Measurements from ENCODE around the gene C3.

The C3 gene

GRCh38 chr19:6743714-6744380 is 23.4 kb upstream of the C3 start:
- no peak overlapping the region for H3K9ac ChIP-seq (ENCODE audit: low read depth, low read length)
- peak overlapping the region; percentile 44 for H3K27ac ChIP-seq (ENCODE audit: low read depth, low read length)
- peaks cover 26% of the 10 kb centered on the region for H3K4me1 ChIP-seq (ENCODE audit: control insufficient read depth, insufficient read depth, low read length)
- peaks cover 63% of the 10 kb centered on the region for H3K36me3 ChIP-seq (ENCODE audit: control insufficient read depth, insufficient read depth, low read length)
- no peaks in the 10 kb centered on the region; the same call in 1 of the 2 replicates for H3K9me3 ChIP-seq (ENCODE audit: control insufficient read depth, insufficient read depth, low read length)
- H3K4me3 ChIP-seq (ENCODE audit: low read depth, low read length): no peak overlapping the region
- H3K27me3 ChIP-seq (ENCODE audit: control insufficient read depth, insufficient read depth, low read length): no peaks in the 10 kb centered on the region

- no peak overlapping the region for H3K9ac ChIP-seq (ENCODE audit: low read depth, low read length)
- H3K4me1 ChIP-seq (ENCODE audit: control insufficient read depth, insufficient read depth, low read length): peaks cover 33% of the 10 kb centered on the region
- H3K36me3 ChIP-seq (ENCODE audit: control insufficient read depth, insufficient read depth, low read length): peaks cover 55% of the 10 kb centered on the region
Observed at GRCh38 chr19:6743066-6743465, 22.6 kb upstream of the C3 start.

GRCh38 chr19:6740589-6741343 is 20.3 kb upstream of the C3 start:
- peak overlapping the region; percentile 34 for H3K9ac ChIP-seq (ENCODE audit: low read depth, low read length)
- H3K36me3 ChIP-seq (ENCODE audit: control insufficient read depth, insufficient read depth, low read length): peaks cover 33% of the 10 kb centered on the region
- H3K4me3 ChIP-seq (ENCODE audit: low read depth, low read length): peak overlapping the region; percentile 73
- no peaks in the 10 kb centered on the region for H3K9me3 ChIP-seq (ENCODE audit: control insufficient read depth, insufficient read depth, low read length)
- peaks cover 41% of the 10 kb centered on the region for H3K4me1 ChIP-seq (ENCODE audit: control insufficient read depth, insufficient read depth, low read length)
- H3K27ac ChIP-seq (ENCODE audit: low read depth, low read length): peak overlapping the region; percentile 80
- no peaks in the 10 kb centered on the region for H3K27me3 ChIP-seq (ENCODE audit: control insufficient read depth, insufficient read depth, low read length)

More at GRCh38 chr19:6743066-6743465, 22.6 kb upstream of the C3 start:
- Histone ChIP-seq H3K9me3 (ENCODE audit: control insufficient read depth, insufficient read depth, low read length) (no peaks in the 10 kb centered on the region; the same call in 1 of the 2 replicates), H3K4me3 (ENCODE audit: low read depth, low read length) (no peak overlapping the region), H3K27me3 (ENCODE audit: control insufficient read depth, insufficient read depth, low read length) (no peaks in the 10 kb centered on the region), H3K27ac (ENCODE audit: low read depth, low read length) (peak overlapping the region; percentile 44)

- peaks cover 47% of the 10 kb centered on the region for H3K4me1 ChIP-seq (ENCODE audit: control insufficient read depth, insufficient read depth, low read length)
- peak overlapping the region; percentile 80 for H3K27ac ChIP-seq (ENCODE audit: low read depth, low read length)
- no peaks in the 10 kb centered on the region for H3K9me3 ChIP-seq (ENCODE audit: control insufficient read depth, insufficient read depth, low read length)
- H3K9ac ChIP-seq (ENCODE audit: low read depth, low read length): peak overlapping the region; percentile 51
- peak overlapping the region; percentile 73 for H3K4me3 ChIP-seq (ENCODE audit: low read depth, low read length)
- peaks cover 26% of the 10 kb centered on the region for H3K36me3 ChIP-seq (ENCODE audit: control insufficient read depth, insufficient read depth, low read length)
- H3K27me3 ChIP-seq (ENCODE audit: control insufficient read depth, insufficient read depth, low read length): no peaks in the 10 kb centered on the region
Observed at GRCh38 chr19:6739883-6740588, 19.6 kb upstream of the C3 start.

GRCh38 chr19:6739390-6739882 is 19.0 kb upstream of the C3 start, which contains the start of gene TRIP10:
TSS of gene TRIP10 (plus strand) at chr19:6739680. CDS start at chr19:6739762, 82 bp downstream.
- Histone ChIP-seq H3K9ac (ENCODE audit: low read depth, low read length) (peak within 1 kb of the TSS; percentile 51), H3K27ac (ENCODE audit: low read depth, low read length) (peak within 1 kb of the TSS; percentile 92), H3K27me3 (ENCODE audit: control insufficient read depth, insufficient read depth, low read length) (no peaks in the 10 kb centered on the region), H3K36me3 (ENCODE audit: control insufficient read depth, insufficient read depth, low read length) (peaks cover 20% of the 10 kb centered on the region), H3K9me3 (ENCODE audit: control insufficient read depth, insufficient read depth, low read length) (no peaks in the 10 kb centered on the region), H3K4me3 (ENCODE audit: low read depth, low read length) (peak within 1 kb of the TSS; percentile 73), H3K4me1 (ENCODE audit: control insufficient read depth, insufficient read depth, low read length) (peaks cover 44% of the 10 kb centered on the region)

GRCh38 chr19:6738787-6739389 is 18.4 kb upstream of the C3 start:
- Histone ChIP-seq H3K27ac (ENCODE audit: low read depth, low read length) (peak overlapping the region; percentile 92), H3K9ac (ENCODE audit: low read depth, low read length) (peak overlapping the region; percentile 41; the same call in 1 of the 2 replicates), H3K4me3 (ENCODE audit: low read depth, low read length) (peak overlapping the region; percentile 53), H3K4me1 (ENCODE audit: control insufficient read depth, insufficient read depth, low read length) (peaks cover 40% of the 10 kb centered on the region), H3K36me3 (ENCODE audit: control insufficient read depth, insufficient read depth, low read length) (peaks cover 15% of the 10 kb centered on the region), H3K9me3 (ENCODE audit: control insufficient read depth, insufficient read depth, low read length) (no peaks in the 10 kb centered on the region), H3K27me3 (ENCODE audit: control insufficient read depth, insufficient read depth, low read length) (no peaks in the 10 kb centered on the region)

- peak overlapping the region; percentile 53 for H3K4me3 ChIP-seq (ENCODE audit: low read depth, low read length)
- peaks cover 9% of the 10 kb centered on the region for H3K36me3 ChIP-seq (ENCODE audit: control insufficient read depth, insufficient read depth, low read length)
- H3K9me3 ChIP-seq (ENCODE audit: control insufficient read depth, insufficient read depth, low read length): no peaks in the 10 kb centered on the region
- H3K27me3 ChIP-seq (ENCODE audit: control insufficient read depth, insufficient read depth, low read length): no peaks in the 10 kb centered on the region
- peak overlapping the region; percentile 92 for H3K27ac ChIP-seq (ENCODE audit: low read depth, low read length)
- H3K9ac ChIP-seq (ENCODE audit: low read depth, low read length): peak overlapping the region; percentile 57; the same call in 1 of the 2 replicates
- H3K4me1 ChIP-seq (ENCODE audit: control insufficient read depth, insufficient read depth, low read length): peaks cover 38% of the 10 kb centered on the region
Observed at GRCh38 chr19:6737873-6738786, 17.7 kb upstream of the C3 start.

- H3K36me3 ChIP-seq (ENCODE audit: control insufficient read depth, insufficient read depth, low read length): peaks cover 11% of the 10 kb centered on the region
- peaks cover 33% of the 10 kb centered on the region for H3K4me1 ChIP-seq (ENCODE audit: control insufficient read depth, insufficient read depth, low read length)
- peak within 1 kb of the TSS; percentile 99 for H3K27ac ChIP-seq (ENCODE audit: low read depth, low read length)
Observed at GRCh38 chr19:6737284-6737872, 16.9 kb upstream of the C3 start, which contains the start of gene GPR108. TSS of gene GPR108 (minus strand) at chr19:6737580. CDS start at chr19:6737576, 4 bp downstream.

GRCh38 chr19:6736917-6737283 is 16.4 kb upstream of the C3 start:
- H3K27ac ChIP-seq (ENCODE audit: low read depth, low read length): peak overlapping the region; percentile 99
- H3K9me3 ChIP-seq (ENCODE audit: control insufficient read depth, insufficient read depth, low read length): no peaks in the 10 kb centered on the region
- peak overlapping the region; percentile 90 for H3K9ac ChIP-seq (ENCODE audit: low read depth, low read length)
- H3K4me1 ChIP-seq (ENCODE audit: control insufficient read depth, insufficient read depth, low read length): peaks cover 33% of the 10 kb centered on the region
- peak overlapping the region; percentile 78 for H3K4me3 ChIP-seq (ENCODE audit: low read depth, low read length)
- peaks cover 14% of the 10 kb centered on the region for H3K36me3 ChIP-seq (ENCODE audit: control insufficient read depth, insufficient read depth, low read length)
- H3K27me3 ChIP-seq (ENCODE audit: control insufficient read depth, insufficient read depth, low read length): no peaks in the 10 kb centered on the region

More at GRCh38 chr19:6737284-6737872, 16.9 kb upstream of the C3 start, which contains the start of gene GPR108:
- Histone ChIP-seq H3K9ac (ENCODE audit: low read depth, low read length) (peak within 1 kb of the TSS; percentile 90), H3K9me3 (ENCODE audit: control insufficient read depth, insufficient read depth, low read length) (no peaks in the 10 kb centered on the region), H3K4me3 (ENCODE audit: low read depth, low read length) (peak within 1 kb of the TSS; percentile 78), H3K27me3 (ENCODE audit: control insufficient read depth, insufficient read depth, low read length) (no peaks in the 10 kb centered on the region)
